GM21528 (cell line): Measurements from ENCODE around the gene COL10A1.
A peak's percentile ranks its signal among the peaks of the same experiment; 100 is the strongest.

ENCODE experiments used
- ATAC-seq: cut with Tn5 transposase; IDR thresholded peaks from one replicate; pipeline ENCODE4 v1.9.1; 2021; ENCODE audit warnings: mild to moderate bottlenecking, moderate library complexity; ENCODE audit not compliant: unreplicated experiment, low FRiP score

The COL10A1 gene

GRCh38 chr6:116088946-116089345 lies 37.0 kb downstream of the COL10A1 start:
- no peak for ATAC-seq

- ATAC-seq, result peak; percentile 98
These were observed 38.4 kb downstream of the COL10A1 start for GRCh38 chr6:116087437-116088027.

- ATAC-seq, result no peak
These were observed 41.6 kb downstream of the COL10A1 start for GRCh38 chr6:116084284-116084683.

- no peak for ATAC-seq
These were observed 42.9 kb downstream of the COL10A1 start for GRCh38 chr6:116083052-116083451.

- ATAC-seq, result no peak
These were observed 47.0 kb downstream of the COL10A1 start for GRCh38 chr6:116078945-116079344.

- ATAC-seq, result no peak
These were observed 47.4 kb downstream of the COL10A1 start for GRCh38 chr6:116078522-116078921.

- no peak for ATAC-seq
These were observed 51.1 kb downstream of the COL10A1 start for GRCh38 chr6:116074732-116075390.

GRCh38 chr6:116073765-116074440 lies 52.0 kb downstream of the COL10A1 start:
- no peak for ATAC-seq

GRCh38 chr6:116072368-116072767 lies 53.6 kb downstream of the COL10A1 start:
- ATAC-seq, result no peak

GRCh38 chr6:116070616-116071389 lies 55.1 kb downstream of the COL10A1 start:
- ATAC-seq, result no peak

- no peak for ATAC-seq
These were observed 55.8 kb downstream of the COL10A1 start for GRCh38 chr6:116070101-116070500.
